Rectal smooth muscle tissue (tissue), 1 donor: ENCODE data around the gene ZNF19.

Experiments
- H3K27ac ChIP-seq: one replicate; pipeline ENCODE4 v1.7.0; 2013; ENCODE audit warnings: low read depth, low read length, inconsistent platforms
- H3K27me3 ChIP-seq: one replicate; pipeline ENCODE4 v1.7.0; 2013; ENCODE audit warnings: low read length; ENCODE audit not compliant: control insufficient read depth, insufficient read depth
- H3K36me3 ChIP-seq: one replicate; pipeline ENCODE4 v1.7.0; 2013; ENCODE audit warnings: low read length; ENCODE audit not compliant: control insufficient read depth, insufficient read depth
- H3K4me1 ChIP-seq: one replicate; pipeline ENCODE4 v1.7.0; 2013; ENCODE audit warnings: low read length; ENCODE audit not compliant: control insufficient read depth, insufficient read depth
- H3K4me3 ChIP-seq: one replicate; pipeline ENCODE4 v1.7.0; 2013; ENCODE audit warnings: low read length
- H3K9ac ChIP-seq: one replicate; pipeline ENCODE4 v1.7.0; 2013; ENCODE audit warnings: low read length

The ZNF19 gene

DNA sequence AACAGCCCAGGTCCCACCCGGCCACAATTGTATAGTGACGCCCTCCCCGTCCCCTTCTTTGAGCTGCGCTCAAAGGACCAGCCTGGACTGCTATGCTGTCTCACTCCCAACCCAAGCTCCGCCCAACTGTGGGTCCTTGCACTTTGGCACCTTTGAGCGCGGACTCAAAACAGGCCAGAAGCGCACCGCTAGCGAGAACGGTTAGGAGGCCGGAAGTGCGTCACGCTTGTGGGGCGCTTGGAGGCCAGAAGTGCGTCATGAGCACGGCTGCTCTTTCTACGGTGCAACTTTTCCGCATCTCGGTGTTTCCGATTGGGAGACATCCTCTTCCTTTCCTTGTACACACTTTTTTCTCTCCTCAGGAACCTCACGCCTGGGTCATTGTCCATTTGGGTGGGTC lies at the start of gene ZNF19:
ZNF19 (minus strand) TSS at position 203 of the 400 bp plus-strand sequence. CDS start 7,210 bp downstream, outside the sequence.
- Histone ChIP-seq H3K27ac (no peak within 1 kb of the TSS), H3K27me3 (no peaks in the 10 kb centered on the region), H3K36me3 (no peaks in the 10 kb centered on the region), H3K9ac (no peak within 1 kb of the TSS), H3K4me3 (no peak within 1 kb of the TSS), H3K4me1 (no peaks in the 10 kb centered on the region)

DNA sequence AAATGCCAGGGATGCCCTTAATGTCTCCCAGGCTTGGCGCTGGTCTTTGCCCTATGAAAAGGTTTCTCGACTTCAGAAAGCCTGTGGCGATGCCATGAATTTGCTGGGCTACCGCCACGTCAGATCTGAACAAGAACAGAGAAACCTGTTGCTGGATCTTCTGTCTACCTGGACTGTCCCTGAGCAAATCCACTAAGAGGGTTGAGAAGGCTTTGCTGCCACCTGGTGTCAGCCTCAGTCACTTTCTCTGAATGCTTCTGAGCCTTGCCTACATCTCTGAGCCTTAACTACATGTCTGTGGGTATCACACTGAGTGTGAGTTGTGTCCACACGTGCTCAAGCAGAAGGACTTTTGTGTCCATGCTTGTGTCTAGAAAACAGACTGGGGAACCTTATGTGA lies 48.5 kb upstream of the ZNF19 start:
- H3K4me3 ChIP-seq: no peak overlapping the region
- no peaks in the 10 kb centered on the region for H3K4me1 ChIP-seq
- H3K27me3 ChIP-seq: no peaks in the 10 kb centered on the region
- no peaks in the 10 kb centered on the region for H3K36me3 ChIP-seq
- H3K27ac ChIP-seq: no peak overlapping the region
- H3K9ac ChIP-seq: no peak overlapping the region

DNA sequence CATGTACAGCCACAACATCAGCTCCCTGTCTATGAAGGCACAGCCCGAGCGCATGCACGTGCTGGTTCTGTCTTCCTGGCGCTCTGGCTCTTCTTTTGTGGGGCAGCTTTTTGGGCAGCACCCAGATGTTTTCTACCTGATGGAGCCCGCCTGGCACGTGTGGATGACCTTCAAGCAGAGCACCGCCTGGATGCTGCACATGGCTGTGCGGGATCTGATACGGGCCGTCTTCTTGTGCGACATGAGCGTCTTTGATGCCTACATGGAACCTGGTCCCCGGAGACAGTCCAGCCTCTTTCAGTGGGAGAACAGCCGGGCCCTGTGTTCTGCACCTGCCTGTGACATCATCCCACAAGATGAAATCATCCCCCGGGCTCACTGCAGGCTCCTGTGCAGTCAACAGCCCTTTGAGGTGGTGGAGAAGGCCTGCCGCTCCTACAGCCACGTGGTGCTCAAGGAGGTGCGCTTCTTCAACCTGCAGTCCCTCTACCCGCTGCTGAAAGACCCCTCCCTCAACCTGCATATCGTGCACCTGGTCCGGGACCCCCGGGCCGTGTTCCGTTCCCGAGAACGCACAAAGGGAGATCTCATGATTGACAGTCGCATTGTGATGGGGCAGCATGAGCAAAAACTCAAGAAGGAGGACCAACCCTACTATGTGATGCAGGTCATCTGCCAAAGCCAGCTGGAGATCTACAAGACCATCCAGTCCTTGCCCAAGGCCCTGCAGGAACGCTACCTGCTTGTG lies 47.8 kb upstream of the ZNF19 start:
- Histone ChIP-seq H3K9ac (no peak overlapping the region), H3K36me3 (no peaks in the 10 kb centered on the region)

DNA sequence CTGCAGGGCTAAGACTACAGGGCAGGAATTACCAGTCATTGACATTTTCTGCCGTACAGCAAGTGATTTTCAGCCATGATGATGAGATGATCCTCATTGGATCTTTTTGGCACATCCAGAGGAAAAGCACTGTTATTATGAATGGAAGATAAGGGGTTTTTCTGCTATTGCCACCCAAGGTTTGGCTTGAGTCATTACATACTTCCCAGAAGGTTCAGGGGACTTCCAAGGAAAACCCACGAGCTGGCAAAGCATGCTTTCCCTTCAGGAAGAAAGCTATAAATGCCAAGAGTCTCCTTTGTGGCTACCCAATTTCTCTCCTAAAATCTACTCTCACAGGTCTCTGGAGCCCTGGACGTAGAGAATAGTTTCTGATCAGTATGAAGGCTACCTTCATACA lies 43.2 kb upstream of the ZNF19 start:
- no peak overlapping the region for H3K27ac ChIP-seq
- no peak overlapping the region for H3K4me3 ChIP-seq
- H3K36me3 ChIP-seq: no peaks in the 10 kb centered on the region
- no peaks in the 10 kb centered on the region for H3K4me1 ChIP-seq
- no peak overlapping the region for H3K9ac ChIP-seq
- H3K27me3 ChIP-seq: no peaks in the 10 kb centered on the region

More for the DNA sequence above, 47.8 kb upstream of the ZNF19 start:
- no peak overlapping the region for H3K27ac ChIP-seq
- H3K4me1 ChIP-seq: no peaks in the 10 kb centered on the region
- no peak overlapping the region for H3K4me3 ChIP-seq
- H3K27me3 ChIP-seq: no peaks in the 10 kb centered on the region

DNA sequence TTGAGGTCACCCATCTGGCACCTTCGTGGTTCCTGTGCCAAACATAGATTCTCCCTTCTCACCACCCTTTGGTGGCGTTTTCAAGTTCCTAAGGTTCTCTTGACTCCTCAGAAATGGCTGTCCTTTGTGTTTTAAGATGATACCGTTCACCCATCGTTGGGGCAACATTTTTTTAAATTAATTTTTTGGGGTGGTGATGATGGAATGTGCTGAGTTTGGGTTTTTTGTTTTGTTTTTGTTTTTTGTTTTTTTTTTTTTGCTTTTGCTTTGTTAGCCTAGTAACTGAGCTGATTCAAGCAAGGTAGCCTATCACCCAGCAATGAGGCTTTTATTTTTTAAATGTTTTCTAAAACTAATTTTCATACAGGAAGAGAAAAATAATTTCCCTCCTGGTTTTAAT lies 39.7 kb upstream of the ZNF19 start:
- H3K27ac ChIP-seq: no peak overlapping the region
- no peaks in the 10 kb centered on the region for H3K36me3 ChIP-seq
- no peaks in the 10 kb centered on the region for H3K27me3 ChIP-seq
- no peak overlapping the region for H3K9ac ChIP-seq
- no peaks in the 10 kb centered on the region for H3K4me1 ChIP-seq
- no peak overlapping the region for H3K4me3 ChIP-seq

DNA sequence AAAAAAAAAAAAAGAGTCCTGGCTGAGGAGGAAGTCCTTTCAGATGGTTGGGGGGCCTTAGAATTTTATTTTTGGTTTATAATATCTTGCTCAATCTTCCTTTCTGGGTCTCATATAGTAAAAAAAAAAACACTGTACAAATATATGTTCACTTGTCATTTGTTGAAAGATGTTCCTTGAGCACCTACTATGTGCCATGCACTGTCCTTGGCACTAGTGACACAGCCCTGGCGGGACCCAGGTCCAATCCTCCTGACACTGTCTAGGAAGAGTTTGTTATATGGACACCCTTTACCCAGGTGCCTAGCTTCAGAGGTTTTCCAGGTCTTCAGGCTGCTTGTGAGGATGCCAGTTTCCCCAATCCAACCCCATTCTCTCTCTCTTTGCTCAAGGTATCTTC lies 39.1 kb upstream of the ZNF19 start:
- no peak overlapping the region for H3K27ac ChIP-seq
- no peaks in the 10 kb centered on the region for H3K27me3 ChIP-seq
- H3K4me1 ChIP-seq: no peaks in the 10 kb centered on the region
- no peak overlapping the region for H3K4me3 ChIP-seq
- H3K36me3 ChIP-seq: no peaks in the 10 kb centered on the region
- no peak overlapping the region for H3K9ac ChIP-seq

DNA sequence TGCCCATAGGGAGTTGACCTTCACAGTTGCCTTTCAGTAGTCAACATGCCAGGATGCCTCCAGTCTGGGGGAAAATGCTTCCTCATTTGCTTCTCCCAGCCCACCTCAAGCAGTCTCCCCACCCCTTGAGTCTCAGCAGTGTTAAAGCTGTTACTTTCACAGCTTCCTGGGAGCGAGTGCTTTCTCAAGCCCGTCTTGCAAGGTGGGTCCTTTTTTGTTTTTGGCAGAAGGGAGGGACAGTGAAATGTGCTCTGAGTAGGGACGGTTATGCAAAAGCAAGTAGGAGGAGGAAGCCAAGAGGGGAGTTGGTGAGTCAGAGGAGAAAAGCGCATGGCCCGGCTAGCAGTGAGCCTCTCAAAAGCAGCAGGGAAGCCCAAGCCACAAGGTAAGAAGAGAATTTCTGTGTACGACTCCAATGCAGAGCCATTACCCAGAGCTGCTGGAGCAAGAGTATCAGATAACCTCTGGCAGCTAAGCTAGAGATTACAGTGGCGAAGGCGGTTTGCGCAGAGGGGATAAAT lies 37.0 kb upstream of the ZNF19 start, which contains the start of gene CHST4:
CHST4 (plus strand) TSS at position 316 of the 521 bp plus-strand sequence. CDS start 10,252 bp downstream, outside the sequence.
- H3K36me3 ChIP-seq: no peaks in the 10 kb centered on the region
- H3K4me1 ChIP-seq: no peaks in the 10 kb centered on the region
- H3K27ac ChIP-seq: no peak within 1 kb of the TSS
- H3K9ac ChIP-seq: no peak within 1 kb of the TSS
- H3K27me3 ChIP-seq: no peaks in the 10 kb centered on the region
- no peak within 1 kb of the TSS for H3K4me3 ChIP-seq

DNA sequence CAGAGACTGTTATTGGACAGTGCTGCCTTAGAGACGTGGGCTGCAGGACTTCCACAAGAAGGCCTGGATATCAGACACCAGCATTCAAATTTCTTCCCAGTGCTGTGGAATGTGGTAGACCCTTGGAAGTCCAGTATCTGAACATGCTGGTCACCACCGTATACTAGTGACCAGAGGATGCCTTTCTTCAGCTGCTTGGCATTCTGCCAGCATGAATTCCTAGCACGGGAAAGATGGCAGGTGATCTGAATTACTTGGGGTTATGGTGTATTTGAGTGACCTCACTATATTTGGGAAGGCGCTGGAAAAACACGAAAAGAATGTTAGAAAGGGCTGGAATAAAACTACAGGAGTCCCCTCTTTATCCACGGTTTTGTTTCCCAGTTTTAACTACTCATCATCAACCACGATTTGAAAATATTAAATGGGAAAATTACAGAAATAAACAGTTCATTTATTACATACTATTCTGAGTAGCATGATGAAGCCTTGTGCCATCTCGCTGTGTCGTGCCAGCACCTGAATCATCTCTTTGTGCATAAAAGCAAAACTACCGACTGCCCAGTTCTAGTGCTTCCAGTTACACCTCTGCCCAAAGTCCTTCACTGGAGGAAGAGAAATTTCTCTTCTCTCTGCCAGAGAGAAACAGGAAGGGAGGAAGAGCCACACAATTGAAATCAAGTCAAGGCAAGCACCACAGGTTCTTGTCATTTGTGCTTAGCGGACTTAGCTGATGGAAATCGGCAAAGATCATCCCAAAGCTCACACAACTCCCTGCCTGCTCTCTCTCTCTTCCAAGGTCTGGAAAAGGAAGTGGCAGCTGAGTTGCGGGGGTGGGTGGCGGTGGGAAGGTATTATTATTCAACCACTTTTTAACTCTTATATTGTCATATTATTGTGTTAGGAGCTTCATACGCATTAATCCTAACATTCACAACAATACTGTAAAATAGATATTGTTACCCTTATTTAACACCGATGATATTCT lies 35.7 kb upstream of the ZNF19 start:
- Histone ChIP-seq H3K9ac (no peak overlapping the region), H3K27me3 (no peaks in the 10 kb centered on the region), H3K4me3 (no peak overlapping the region), H3K27ac (no peak overlapping the region), H3K4me1 (no peaks in the 10 kb centered on the region), H3K36me3 (no peaks in the 10 kb centered on the region)

DNA sequence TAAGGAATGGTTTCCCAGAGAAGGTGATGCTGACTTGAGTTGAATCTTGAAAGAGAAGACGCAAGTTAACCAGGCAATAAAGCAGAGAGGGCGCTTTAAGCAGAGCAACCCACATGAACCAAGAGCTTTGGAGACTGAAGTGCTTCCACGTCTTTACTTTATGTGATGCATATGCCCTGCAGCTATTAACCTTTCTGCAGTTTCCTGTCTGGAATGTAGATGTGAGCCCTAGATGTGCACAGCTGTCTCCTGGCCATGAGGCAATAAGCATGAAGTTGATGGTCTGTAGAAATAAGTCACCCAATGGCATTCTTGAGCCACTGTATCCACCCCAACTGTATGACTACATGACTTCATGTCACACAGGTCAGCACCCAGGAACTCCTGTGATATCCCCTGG lies 31.4 kb upstream of the ZNF19 start:
- Histone ChIP-seq H3K36me3 (no peaks in the 10 kb centered on the region), H3K27ac (no peak overlapping the region), H3K4me3 (no peak overlapping the region), H3K27me3 (no peaks in the 10 kb centered on the region), H3K4me1 (no peaks in the 10 kb centered on the region), H3K9ac (no peak overlapping the region)

DNA sequence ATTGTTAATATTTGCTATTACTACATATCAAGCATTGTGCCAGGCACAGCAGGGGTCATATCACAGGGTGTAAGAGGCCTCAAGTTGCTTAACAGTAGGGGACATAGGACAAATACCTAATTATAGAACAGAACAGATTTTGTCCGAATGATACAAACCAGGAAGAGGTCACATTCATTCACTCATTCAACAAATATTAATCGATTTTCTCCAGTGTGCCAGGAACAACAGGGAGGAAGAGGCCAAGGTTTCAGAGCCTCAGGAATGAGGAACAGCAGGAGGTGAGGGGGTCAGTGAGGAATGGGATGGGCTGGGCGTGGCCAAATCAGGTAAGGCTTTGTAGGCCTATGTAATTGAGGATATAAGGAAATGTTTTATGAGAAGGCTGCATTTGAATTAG lies 25.9 kb upstream of the ZNF19 start:
- H3K9ac ChIP-seq: no peak overlapping the region
- no peaks in the 10 kb centered on the region for H3K27me3 ChIP-seq
- H3K4me3 ChIP-seq: no peak overlapping the region
- H3K27ac ChIP-seq: no peak overlapping the region
- no peaks in the 10 kb centered on the region for H3K4me1 ChIP-seq
- no peaks in the 10 kb centered on the region for H3K36me3 ChIP-seq

DNA sequence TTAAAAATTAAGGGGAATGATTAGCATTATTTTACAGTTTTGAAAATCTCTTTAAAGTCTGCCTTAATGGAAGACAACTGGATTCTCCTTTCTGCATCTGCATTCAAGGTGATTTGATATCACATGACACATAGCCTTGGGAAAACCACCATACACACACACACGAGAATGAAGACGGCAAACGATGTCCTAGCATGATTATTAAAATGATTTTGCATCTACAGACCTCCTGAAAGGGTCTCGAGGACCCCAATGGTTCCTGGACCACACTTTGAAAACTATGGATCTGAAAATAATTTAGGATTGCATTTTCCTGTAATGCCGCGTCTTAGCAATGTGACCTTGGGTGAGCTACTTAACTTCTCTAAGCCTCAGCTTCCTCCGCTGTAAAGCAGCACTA lies 25.4 kb upstream of the ZNF19 start:
- Histone ChIP-seq H3K9ac (no peak overlapping the region), H3K4me1 (no peaks in the 10 kb centered on the region), H3K36me3 (no peaks in the 10 kb centered on the region), H3K27me3 (no peaks in the 10 kb centered on the region), H3K4me3 (no peak overlapping the region), H3K27ac (no peak overlapping the region)

DNA sequence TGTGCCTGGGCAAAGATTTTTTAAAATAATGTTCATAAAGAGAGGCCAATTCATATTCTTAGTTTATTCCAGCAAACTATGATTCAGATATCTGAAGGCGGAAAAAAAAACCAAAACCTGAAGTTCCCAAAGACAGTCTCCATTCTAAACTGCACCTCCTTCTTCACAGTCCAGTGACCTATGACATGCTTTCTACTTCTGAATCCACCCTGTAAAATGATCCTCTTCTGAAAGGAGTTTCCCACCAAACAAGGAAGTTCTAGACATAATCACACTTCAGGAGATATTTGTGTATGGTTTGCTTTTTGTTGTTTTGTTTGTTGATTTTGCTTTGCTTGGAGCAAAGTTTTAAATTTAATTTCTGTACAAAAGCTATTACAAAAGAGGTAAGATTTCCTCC lies 24.2 kb upstream of the ZNF19 start:
- no peaks in the 10 kb centered on the region for H3K4me1 ChIP-seq
- no peak overlapping the region for H3K9ac ChIP-seq
- H3K36me3 ChIP-seq: no peaks in the 10 kb centered on the region
- no peak overlapping the region for H3K27ac ChIP-seq
- no peak overlapping the region for H3K4me3 ChIP-seq
- no peaks in the 10 kb centered on the region for H3K27me3 ChIP-seq
